HG03469 (cell line): ENCODE results near the gene AASDH.
A peak's percentile ranks its signal among the peaks of the same experiment; 100 is the strongest.

ENCODE experiments used
- ATAC-seq: cut with Tn5 transposase; IDR thresholded peaks from one replicate; pipeline ENCODE4 v1.9.1; 2021; ENCODE audit warnings: mild to moderate bottlenecking, moderate library complexity, moderate number of reproducible peaks; ENCODE audit not compliant: unreplicated experiment

The AASDH gene

DNA sequence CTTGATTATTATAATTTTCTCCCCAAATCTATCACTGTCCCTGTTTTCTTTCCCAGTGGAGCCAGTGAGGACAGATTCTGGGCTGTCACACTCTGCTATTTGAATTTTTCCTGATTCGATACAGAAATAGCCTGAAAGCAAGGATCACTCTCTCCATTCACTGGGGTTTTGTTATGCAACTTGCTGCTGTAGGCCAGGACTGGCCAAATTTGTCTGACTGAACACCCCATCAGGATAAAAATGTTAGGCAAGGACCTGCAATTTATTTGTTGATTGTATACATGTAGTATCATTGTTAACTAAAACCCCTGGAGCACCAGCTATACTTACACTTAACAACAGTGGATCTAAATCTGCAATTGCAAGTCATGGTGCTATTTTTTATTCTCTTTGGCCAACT, 68.7 kb downstream of the AASDH start:
- ATAC-seq, result no peak

DNA sequence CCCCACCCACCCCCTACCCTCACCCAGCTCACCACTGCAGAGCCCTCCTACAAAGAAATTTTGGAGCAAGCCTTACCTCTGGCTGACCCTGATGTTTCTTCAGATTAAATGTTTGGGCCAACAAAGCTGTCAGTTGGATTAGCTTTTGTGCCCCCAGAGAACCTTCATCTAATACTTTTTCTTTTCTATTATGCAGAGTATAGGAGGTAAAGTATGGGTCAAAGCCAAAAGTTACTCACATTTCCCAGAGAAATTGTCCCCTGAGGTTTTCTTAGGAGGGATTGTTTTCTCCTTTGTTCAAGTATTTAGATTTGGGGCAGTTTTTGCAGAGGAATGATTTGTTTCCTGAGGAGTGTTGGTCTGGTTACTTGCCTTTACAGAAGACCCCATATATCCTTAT, 69.5 kb downstream of the AASDH start:
- ATAC-seq, result no peak

GRCh38 chr4:56316011-56316650, 71.2 kb downstream of the AASDH start:
- no peak for ATAC-seq

DNA sequence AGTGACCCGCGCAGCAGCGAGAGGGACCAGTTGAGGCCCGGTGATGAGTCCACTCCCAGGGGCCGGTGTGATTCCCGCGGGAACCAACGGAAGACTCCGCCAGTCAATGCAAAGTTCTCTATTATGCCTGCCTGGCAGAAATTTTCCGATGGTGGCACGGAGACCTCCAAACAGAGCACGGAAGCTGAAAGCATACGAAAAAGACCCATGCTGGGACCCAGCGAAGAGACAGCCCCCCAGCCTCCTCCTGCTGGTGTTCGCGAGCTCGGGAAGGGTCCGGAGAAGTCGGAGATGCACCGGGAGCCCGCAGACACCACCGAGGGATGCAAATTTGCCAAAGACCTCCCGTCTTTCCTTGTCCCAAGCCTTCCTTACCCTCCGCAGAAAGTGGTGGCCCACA, 71.7 kb downstream of the AASDH start:
- ATAC-seq, result no peak

- no peak for ATAC-seq
Measured at GRCh38 chr4:56315041-56315440, 72.2 kb downstream of the AASDH start.

GRCh38 chr4:56314207-56314915, 72.9 kb downstream of the AASDH start:
- ATAC-seq, result no peak

- no peak for ATAC-seq
Measured at GRCh38 chr4:56313132-56313531, 74.2 kb downstream of the AASDH start.

DNA sequence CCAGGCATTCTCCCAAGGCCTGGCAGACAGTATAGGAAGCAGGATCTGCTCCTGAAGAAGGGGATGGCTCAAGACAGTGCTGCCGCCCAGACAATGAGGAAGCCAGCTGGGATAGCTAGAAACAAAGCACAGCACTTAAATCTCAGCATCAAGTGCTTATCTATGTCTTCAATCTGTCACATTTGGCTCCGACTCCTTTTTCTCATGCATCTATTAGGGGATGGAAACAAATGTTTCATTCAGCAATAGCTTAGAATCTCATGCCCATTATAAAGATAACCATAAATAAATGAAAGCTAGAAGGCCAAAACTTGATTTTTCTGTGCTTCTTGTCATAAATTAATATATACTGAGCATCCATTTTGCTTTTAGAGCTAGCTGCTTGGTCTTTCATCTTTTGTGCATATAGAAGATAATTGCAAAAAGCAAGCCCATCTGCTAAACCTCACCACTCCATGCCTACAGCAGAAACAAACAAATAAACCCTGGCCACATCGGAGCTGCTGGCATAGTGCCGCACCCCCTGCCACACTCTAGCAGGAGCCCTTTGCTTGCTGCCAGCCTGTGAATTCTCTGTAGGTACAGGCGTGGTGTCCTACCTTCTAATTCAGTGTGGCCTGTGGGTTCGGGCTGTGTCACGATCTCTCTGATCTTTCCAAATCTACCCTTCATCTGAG, 75.9 kb downstream of the AASDH start:
- ATAC-seq, result no peak

DNA sequence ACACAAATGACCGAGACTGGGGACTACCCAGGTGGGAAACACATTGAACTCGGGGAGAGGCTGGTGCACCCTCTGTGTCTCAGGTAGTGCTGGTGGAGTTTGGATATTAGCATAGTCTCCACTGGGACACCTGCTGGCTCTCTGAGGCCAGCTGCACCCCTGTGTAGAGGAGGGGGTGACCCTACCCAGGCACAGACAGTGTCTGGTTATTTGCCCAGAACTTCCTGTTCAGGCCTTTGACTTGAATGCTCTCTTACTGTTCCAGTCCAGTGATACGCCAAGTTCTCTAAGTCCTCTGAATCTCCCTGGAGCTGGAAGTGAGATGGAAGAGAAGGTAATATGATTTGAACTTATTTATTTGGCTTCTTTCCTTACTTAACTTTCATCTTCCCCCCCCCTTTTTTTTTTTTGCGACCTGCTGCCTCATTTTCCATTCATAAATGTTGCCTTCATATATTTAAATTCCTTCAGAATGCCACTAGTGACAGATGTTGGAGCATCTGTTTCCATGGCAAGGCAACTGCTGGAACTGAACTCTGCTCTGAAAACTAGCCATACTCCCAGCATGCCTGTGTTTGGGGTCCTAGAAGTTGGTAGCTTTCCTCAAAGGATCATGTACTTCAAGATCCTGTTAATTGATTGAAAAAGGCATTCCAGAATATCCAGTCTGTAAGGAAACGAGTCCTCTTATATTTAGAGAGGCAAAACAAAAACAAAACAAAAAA, 76.7 kb downstream of the AASDH start:
- no peak for ATAC-seq

GRCh38 chr4:56308384-56308783, 78.9 kb downstream of the AASDH start:
- no peak for ATAC-seq

GRCh38 chr4:56307423-56307822, 79.9 kb downstream of the AASDH start:
- no peak for ATAC-seq

- ATAC-seq, result no peak
Measured at GRCh38 chr4:56305390-56305789, 81.9 kb downstream of the AASDH start.

DNA sequence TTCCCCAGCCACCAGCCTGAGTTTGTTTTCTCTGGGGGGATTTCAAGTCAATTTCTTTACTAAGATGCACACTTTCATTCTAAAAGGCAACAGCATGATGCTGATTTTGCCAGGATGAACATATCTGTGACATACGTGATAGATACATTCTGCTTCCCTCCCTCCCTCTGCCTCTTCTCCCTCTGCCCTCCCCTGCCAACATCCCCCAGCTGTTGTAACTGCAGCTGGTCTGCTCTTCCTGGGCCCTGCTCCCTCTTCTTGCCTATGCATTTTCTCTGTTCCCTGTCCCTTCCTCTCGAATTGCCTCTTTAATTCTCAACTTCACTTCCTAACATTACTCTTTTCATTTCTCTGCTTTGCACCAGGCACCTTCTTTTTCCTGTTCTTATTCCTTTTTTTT, 83.4 kb downstream of the AASDH start:
- no peak for ATAC-seq

DNA sequence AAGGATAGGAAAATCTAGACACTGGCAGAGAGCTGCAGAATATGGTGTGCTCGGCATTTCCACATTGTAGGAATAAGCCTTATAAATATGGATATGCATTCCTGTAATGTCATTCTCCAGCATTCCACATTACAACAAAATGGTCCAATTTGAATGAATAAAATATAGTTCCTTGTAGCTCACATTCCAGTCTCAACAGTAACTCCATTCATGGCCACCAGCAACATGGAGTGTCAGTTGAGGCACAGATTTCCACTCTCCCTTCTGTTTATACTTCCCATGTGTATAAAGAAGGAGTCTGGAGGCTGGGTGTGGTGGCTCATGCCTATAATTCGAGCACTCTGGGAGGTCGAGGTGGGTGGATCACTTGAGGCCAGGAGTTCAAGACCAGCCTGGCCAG, 84.5 kb downstream of the AASDH start:
- no peak for ATAC-seq

DNA sequence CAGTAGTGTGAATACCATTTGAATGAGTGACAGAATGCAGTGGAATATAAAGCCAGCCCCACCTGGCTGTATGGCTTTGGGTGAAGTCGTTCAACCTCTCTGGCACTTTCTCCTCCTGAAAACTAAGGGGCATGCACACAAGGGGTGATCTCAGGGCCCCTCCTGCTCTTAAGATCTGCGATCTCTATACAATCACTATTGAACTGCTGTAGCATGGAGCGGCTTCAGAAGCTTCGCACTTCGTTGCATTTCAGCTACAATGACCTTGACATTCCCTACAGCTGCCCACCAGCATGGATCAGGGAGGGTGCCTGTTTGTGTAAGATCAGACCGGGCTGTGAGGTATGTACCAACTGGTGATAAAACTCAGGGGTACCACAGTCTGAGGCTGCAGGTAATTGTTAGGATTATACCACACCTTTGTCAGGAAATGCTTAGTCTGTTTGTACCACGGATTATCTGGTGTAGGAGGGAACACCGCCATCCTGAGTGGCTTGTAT, 85.2 kb downstream of the AASDH start:
- no peak for ATAC-seq

DNA sequence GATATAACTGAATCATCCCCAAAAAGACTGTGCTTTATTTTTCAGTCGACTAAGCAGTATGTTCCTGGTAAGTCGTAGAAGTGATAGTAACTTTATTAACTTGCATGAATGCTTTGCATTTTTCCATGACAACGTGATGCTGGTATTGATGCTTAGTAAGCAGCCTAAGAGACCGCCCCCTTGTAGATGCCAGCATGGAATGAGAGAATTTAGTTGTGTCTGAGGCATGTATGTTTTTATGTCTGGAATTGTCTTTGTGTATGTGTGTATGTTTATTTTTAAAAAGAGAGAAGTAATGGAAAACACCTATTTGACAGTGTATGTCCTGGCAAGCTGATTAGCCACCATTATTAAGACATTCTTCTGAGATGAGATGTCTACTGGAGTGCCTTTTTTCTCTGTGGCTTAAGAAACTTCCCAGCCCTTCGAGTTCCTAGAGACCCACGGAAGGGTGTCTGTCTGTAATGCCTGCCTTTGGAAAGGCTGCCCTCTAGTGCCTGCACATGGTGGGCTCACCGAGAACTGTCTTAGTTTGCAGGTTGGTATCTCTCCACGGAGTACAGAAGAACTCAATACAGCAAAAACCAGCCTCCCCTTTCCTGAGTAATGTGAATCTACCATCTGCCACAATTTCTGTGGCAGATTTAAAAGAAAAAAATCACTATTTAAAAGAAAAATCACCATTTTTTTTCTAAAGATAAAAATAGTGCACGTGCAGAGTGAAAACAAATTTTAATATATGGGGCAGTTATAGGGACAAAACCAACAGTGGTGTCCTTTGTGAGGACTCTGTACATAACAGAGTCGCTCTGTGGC, 85.9 kb downstream of the AASDH start:
- peak; percentile 93 for ATAC-seq

DNA sequence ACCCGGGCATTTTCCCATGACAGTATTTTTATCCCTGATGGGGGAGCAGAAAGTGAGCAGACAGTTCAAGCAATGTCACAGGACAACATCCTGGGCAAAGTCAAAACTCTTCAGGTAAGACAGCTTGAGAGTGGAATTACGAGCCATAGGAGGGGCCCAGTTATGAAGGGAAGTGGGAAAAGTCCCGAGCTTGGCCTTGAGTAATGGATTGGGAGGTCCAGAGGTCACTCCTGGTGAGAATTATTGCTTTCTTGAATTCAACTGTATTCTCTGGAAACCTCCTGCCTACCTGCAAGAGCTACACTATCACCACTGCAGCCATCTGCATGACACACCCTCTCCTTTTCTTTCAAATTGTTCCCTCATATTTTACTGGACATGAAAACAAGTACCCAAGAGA, 89.1 kb downstream of the AASDH start:
- ATAC-seq, result no peak

- no peak for ATAC-seq
Measured at GRCh38 chr4:56297776-56298175, 89.5 kb downstream of the AASDH start.

DNA sequence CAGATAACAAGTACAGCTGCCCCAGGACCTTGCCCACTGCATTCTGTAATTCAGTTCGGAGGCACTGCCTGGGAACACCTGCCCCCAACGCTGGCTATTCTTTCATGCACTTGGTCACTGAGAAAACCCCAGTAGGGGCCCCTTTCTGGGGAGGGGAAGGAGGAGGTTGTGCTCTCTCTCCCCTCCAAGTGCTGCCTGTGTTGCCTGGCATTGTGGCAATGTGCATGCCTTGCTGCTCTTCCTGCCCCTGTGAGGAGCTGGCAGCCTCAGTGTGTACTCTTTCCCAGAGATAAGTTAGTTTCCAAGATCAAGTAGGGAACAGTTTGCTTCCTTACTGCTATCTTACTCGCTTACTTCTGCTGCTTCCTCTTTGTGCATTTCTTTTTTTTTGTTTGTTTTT, 90.8 kb downstream of the AASDH start:
- no peak for ATAC-seq

DNA sequence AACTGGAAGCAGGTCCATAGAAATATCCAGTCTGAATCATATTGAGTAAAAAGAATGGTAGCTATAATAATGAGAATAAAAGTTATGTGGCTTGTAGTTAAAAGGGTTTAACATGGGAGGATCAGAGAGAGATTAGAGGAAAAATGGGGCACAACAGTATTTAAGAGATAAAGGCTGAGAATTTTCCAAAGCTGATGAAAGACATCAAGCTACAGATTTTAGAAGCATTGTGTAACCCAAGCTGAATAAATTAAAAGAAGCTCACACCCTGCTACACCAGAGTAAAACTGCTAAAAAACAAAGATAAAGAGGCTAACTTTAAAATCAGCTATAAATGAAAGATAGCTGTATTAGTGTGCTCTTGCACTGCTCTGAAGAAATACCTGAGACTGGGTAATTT, 94.2 kb downstream of the AASDH start:
- no peak for ATAC-seq

GRCh38 chr4:56289934-56290333, 97.4 kb downstream of the AASDH start:
- ATAC-seq, result no peak
